A549 treated with CORT108297 at 1 μM for 4 hours (cell line): Measurements from ENCODE around the gene TMPRSS7. TPM values are rescaled to one million over a fixed set of nuclear protein-coding genes. Genes with fewer than 3 reads are reported as not detected.

Source experiments
- total RNA-seq: library from RNA; stranded (reverse); fragments of 200-300 nt; extraction: Qiagen RNA extraction; gene quantifications from 5 replicates; pipeline ENCODE4 v1.2.3, GENCODE V29; 2022

TMPRSS7 gene, protein sequence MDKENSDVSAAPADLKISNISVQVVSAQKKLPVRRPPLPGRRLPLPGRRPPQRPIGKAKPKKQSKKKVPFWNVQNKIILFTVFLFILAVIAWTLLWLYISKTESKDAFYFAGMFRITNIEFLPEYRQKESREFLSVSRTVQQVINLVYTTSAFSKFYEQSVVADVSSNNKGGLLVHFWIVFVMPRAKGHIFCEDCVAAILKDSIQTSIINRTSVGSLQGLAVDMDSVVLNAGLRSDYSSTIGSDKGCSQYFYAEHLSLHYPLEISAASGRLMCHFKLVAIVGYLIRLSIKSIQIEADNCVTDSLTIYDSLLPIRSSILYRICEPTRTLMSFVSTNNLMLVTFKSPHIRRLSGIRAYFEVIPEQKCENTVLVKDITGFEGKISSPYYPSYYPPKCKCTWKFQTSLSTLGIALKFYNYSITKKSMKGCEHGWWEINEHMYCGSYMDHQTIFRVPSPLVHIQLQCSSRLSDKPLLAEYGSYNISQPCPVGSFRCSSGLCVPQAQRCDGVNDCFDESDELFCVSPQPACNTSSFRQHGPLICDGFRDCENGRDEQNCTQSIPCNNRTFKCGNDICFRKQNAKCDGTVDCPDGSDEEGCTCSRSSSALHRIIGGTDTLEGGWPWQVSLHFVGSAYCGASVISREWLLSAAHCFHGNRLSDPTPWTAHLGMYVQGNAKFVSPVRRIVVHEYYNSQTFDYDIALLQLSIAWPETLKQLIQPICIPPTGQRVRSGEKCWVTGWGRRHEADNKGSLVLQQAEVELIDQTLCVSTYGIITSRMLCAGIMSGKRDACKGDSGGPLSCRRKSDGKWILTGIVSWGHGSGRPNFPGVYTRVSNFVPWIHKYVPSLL
- 0.02 to 0.18 TPM (median 0.09 TPM) in 5 replicates for total RNA-seq

DNA sequence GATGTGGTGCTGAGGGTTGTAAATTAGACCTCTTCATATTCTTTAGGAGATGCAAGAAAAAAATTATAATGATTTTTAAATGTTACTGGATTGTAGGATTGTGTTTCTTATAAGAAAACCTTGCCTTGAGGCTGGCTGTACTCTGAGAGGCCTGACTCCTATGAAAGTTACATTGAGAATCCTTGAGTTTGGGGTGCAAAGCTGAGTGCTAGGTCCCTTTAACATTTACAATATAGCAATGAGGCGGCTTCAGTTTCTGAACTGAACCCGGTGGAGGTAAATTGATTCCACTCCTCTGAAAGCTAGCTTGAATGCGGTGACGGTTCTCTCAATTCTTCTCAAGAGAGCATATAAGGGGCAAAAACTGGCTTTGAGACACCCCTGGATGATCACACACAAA, at the start of gene TMPRSS7:
TSS of gene TMPRSS7 (plus strand) at position 301 of the 400 bp plus-strand sequence. CDS start 110 bp downstream, outside the sequence.

DNA sequence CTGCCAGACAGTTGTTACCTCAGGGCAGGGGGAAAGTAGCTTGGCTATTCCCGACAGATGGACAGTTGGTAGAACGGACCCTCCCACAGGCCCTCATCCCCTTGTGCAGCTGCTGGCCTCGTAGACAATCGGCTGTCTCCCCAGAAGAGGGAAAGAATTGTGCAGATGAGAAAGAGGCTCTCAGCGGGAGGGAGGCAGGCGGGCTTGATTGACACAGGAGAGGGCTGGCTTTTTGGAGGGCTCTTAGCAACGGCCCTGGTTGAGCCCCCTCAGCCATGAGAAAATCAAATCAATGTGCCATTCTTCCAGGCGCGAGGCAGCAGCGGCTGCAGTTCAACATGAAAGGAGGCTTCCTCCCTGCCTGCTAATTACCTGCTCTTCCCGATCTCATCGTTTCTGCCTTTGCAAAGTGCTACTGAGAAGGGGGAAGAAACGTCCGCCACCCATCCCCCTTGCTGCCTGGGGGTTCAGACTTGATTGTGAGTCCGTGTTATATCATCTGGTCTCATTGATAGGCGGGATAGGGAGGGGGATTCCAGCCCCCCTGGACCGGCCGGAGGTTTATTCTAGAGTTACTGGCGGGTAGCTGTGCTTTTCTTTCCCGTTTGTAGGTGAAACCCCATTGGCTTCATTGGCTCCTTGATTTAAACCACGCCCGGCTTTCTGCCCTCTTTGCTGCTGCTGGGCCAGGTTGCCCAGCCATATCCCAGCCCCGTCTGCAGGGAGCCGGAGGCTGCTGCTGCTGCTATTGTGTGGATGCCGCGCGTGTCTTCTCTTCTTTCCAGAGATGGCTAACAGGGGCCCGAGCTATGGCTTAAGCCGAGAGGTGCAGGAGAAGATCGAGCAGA, 35.7 kb upstream of the TMPRSS7 start, which contains the start of gene TAGLN3:
TSS of gene TAGLN3 (plus strand) at position 287 of the 848 bp plus-strand sequence. CDS start at position 788, 501 bp downstream.

GRCh38 chr3:112086076-112086854, 51.7 kb downstream of the TMPRSS7 start, which contains the start of gene C3orf52:
Gene C3orf52, plus strand, starts transcription at chr3:112086389. Its CDS starts 19 bp downstream, at chr3:112086408.

Other genes starting within 250 kb of the TMPRSS7 start
- gene PHLDB2, start 175.5 kb upstream of the TMPRSS7 start, total RNA-seq = 15.6 to 26.6 TPM (median 24.5 TPM) in 5 replicates
- 21.3 to 23.7 TPM (median 22.6 TPM) in 5 replicates for gene ABHD10, start 55.7 kb upstream of the TMPRSS7 start, total RNA-seq
- gene TAGLN3, start 35.8 kb upstream of the TMPRSS7 start, total RNA-seq = not detected in 5 replicates
- 10.6 to 14.8 TPM (median 14.3 TPM) in 5 replicates for gene C3orf52, start 51.7 kb downstream of the TMPRSS7 start, total RNA-seq
- not detected in 5 replicates for gene GCSAM, start 98.5 kb downstream of the TMPRSS7 start, total RNA-seq